Measurements from ENCODE around the gene CNPY2. TPM values are rescaled to one million over a fixed set of nuclear protein-coding genes. Genes with fewer than 3 reads are reported as not detected.

The CNPY2 gene
- total and polyA plus RNA-seq, 2 of the 13 experiments (the other 11 are each of a cell fraction or from before 2014, with no cell fraction given), result 285 to 356 TPM

- no peak for TF ChIP-seq ZNF10 (CRISPR knock-in tag; IDR thresholded peaks at IDR 0.05; ENCODE audit: borderline replicate concordance, low read depth)
- TF ChIP-seq ZFY (CRISPR knock-in tag; IDR thresholded peaks at IDR 0.05), result no peak
- TF ChIP-seq SMC3 (IDR thresholded peaks at IDR 0.05; ENCODE audit: low read length), result no peak
- no peak for TF ChIP-seq DDIT3 (CRISPR knock-in tag; IDR thresholded peaks at IDR 0.05)
- TF ChIP-seq ZFP91 (CRISPR knock-in tag; IDR thresholded peaks at IDR 0.05; ENCODE audit: borderline replicate concordance), result no peak
- no peak for TF ChIP-seq NFYB (CRISPR knock-in tag; IDR thresholded peaks at IDR 0.05)
- no peak for TF ChIP-seq ZNF224 (CRISPR knock-in tag; IDR thresholded peaks at IDR 0.05)
- TF ChIP-seq NR1H2 (CRISPR knock-in tag; IDR thresholded peaks at IDR 0.05; ENCODE audit: borderline replicate concordance, low read depth), result no peak
- no peak for TF ChIP-seq ZNF543 (CRISPR knock-in tag; IDR thresholded peaks at IDR 0.05)
- no peak for TF ChIP-seq ZNF644 (CRISPR knock-in tag; IDR thresholded peaks at IDR 0.05; ENCODE audit: low read depth)
- TF ChIP-seq SIN3B (IDR thresholded peaks at IDR 0.05; ENCODE audit: low read length), result no peak
- no peak for TF ChIP-seq ZNF558 (CRISPR knock-in tag; IDR thresholded peaks at IDR 0.05; ENCODE audit: borderline replicate concordance)
- TF ChIP-seq HIC2 (CRISPR knock-in tag; IDR thresholded peaks at IDR 0.05; ENCODE audit: low read depth), result no peak
- TF ChIP-seq JARID2 (CRISPR knock-in tag; IDR thresholded peaks at IDR 0.05; ENCODE audit: insufficient replicate concordance), result no peak
- TF ChIP-seq LCORL (IDR thresholded peaks at IDR 0.05), result no peak
- TF ChIP-seq LCORL (CRISPR knock-in tag; IDR thresholded peaks at IDR 0.05), result no peak
- TF ChIP-seq NKX3-1 (CRISPR knock-in tag; IDR thresholded peaks at IDR 0.05), result no peak
- TF ChIP-seq MLLT10 (CRISPR knock-in tag; IDR thresholded peaks at IDR 0.05), result no peak
- no peak for TF ChIP-seq CBX5 (CRISPR knock-in tag; IDR thresholded peaks at IDR 0.05; ENCODE audit: borderline replicate concordance)
- 0 out of 2 replicates have a peak, but pooled peaks have one; percentile 12 for TF ChIP-seq KDM5A (IDR thresholded peaks at IDR 0.05; ENCODE audit: borderline replicate concordance, low read length)
- TF ChIP-seq HNRNPL (IDR thresholded peaks at IDR 0.05; ENCODE audit: low read depth, low read length), result no peak
- TF ChIP-seq BHLHE40 (IDR thresholded peaks at IDR 0.05; ENCODE audit: low read length), result no peak
- TF ChIP-seq NCOA2 (CRISPR knock-in tag; IDR thresholded peaks at IDR 0.05), result peak; percentile 51; the same call in 1 of the 2 replicates
- no peak for TF ChIP-seq ZFP36L1 (CRISPR knock-in tag; IDR thresholded peaks at IDR 0.05)
- TF ChIP-seq NRL (CRISPR knock-in tag; IDR thresholded peaks at IDR 0.05; ENCODE audit: borderline replicate concordance), result no peak
- TF ChIP-seq TFDP1 (CRISPR knock-in tag; IDR thresholded peaks at IDR 0.05; ENCODE audit: borderline replicate concordance), result no peak
- no peak for TF ChIP-seq ZNF549 (CRISPR knock-in tag; IDR thresholded peaks at IDR 0.05)
- no peak for TF ChIP-seq ZZZ3 (CRISPR knock-in tag; IDR thresholded peaks at IDR 0.05; ENCODE audit: borderline replicate concordance)
These were observed 48.2 kb downstream of the CNPY2 start (continued) for GRCh38 chr12:56267443-56268071.

Data from HepG2 (cell line).